GM23248 (cell line): Measurements from ENCODE around the gene ACACB. TPM values are rescaled to one million over a fixed set of nuclear protein-coding genes. Genes with fewer than 3 reads are reported as not detected.

ENCODE experiments used
- DNase-seq: peaks from one replicate; pipeline ENCODE4 v3.0.0-alpha.2; 2015
- H2AFZ ChIP-seq: fragments of 200-600 bp; sonication (generic); 2 replicates; pipeline ENCODE4 v1.6.1; 2016; ENCODE audit warnings: antibody characterized with exemption
- H3F3A ChIP-seq: fragments of 200-600 bp; sonication (generic); 2 replicates; pipeline ENCODE4 v1.6.1; 2016; ENCODE audit warnings: mild to moderate bottlenecking, antibody characterized with exemption, mixed run types; ENCODE audit not compliant: insufficient read depth
- H3K27ac ChIP-seq: fragments of 200-600 bp; sonication (generic); 2 replicates; pipeline ENCODE4 v1.5.1; 2016; ENCODE audit warnings: mild to moderate bottlenecking
- H3K27me3 ChIP-seq: fragments of 200-600 bp; sonication (generic); replicated peaks from 2 replicates; pipeline ENCODE4 v1.6.1; 2016; ENCODE audit warnings: mild to moderate bottlenecking; ENCODE audit not compliant: insufficient read depth
- H3K36me3 ChIP-seq: fragments of 200-600 bp; sonication (generic); 2 replicates; pipeline ENCODE4 v1.6.1; 2016; ENCODE audit warnings: low read depth, mild to moderate bottlenecking
- H3K4me1 ChIP-seq: fragments of 200-600 bp; sonication (generic); 2 replicates; pipeline ENCODE4 v1.6.1; 2016; ENCODE audit warnings: mild to moderate bottlenecking; ENCODE audit not compliant: insufficient read depth
- H3K4me2 ChIP-seq: fragments of 200-600 bp; sonication (generic); one replicate; pipeline ENCODE4 v1.6.1; 2016; ENCODE audit warnings: mild to moderate bottlenecking; ENCODE audit not compliant: unreplicated experiment
- H3K4me3 ChIP-seq: fragments of 200-600 bp; sonication (generic); 2 replicates; pipeline ENCODE4 v1.5.1; 2016; ENCODE audit warnings: mild to moderate bottlenecking
- H3K79me2 ChIP-seq: fragments of 200-600 bp; sonication (generic); 2 replicates; pipeline ENCODE4 v1.6.1; 2016; ENCODE audit warnings: mild to moderate bottlenecking; ENCODE audit not compliant: insufficient read depth
- H3K9ac ChIP-seq: fragments of 200-600 bp; sonication (generic); 2 replicates; pipeline ENCODE4 v1.6.1; 2016; ENCODE audit warnings: mild to moderate bottlenecking
- H3K9me2 ChIP-seq: fragments of 200-600 bp; sonication (generic); 2 replicates; pipeline ENCODE4 v1.6.1; 2016; ENCODE audit warnings: mixed run types, mild to moderate bottlenecking, moderate library complexity; ENCODE audit not compliant: insufficient read depth
- H3K9me3 ChIP-seq: fragments of 200-600 bp; sonication (generic); one replicate; pipeline ENCODE4 v1.6.1; 2017; ENCODE audit warnings: low read depth
- H4K20me1 ChIP-seq: fragments of 200-600 bp; sonication (generic); 2 replicates; pipeline ENCODE4 v1.6.0; 2016; ENCODE audit not compliant: insufficient read depth
- EZH2 ChIP-seq: fragments of 200-600 bp; sonication (generic); IDR thresholded peaks from 2 replicates; pipeline ENCODE4 v1.6.1; 2018; ENCODE audit warnings: antibody characterized with exemption, mild to moderate bottlenecking; ENCODE audit not compliant: insufficient read depth, poor library complexity, severe bottlenecking
- EZH2phosphoT487 ChIP-seq: fragments of 200-600 bp; sonication (generic); IDR thresholded peaks from 2 replicates; pipeline ENCODE4 v1.6.1; 2018; ENCODE audit warnings: antibody characterized with exemption, moderate library complexity, mild to moderate bottlenecking, low read depth; ENCODE audit not compliant: insufficient read depth
- WGBS, 2 experiments: methylation state at CpG; one replicate each; pipeline ENCODE4 v1.1.6; 2015 to 2017; ENCODE audit warnings: low lambda C conversion rate in 2 of 2, low coverage in 1 of 2; ENCODE audit errors: missing lambda C conversion rate in 2 of 2; 5-methylcytosine and 5-hydroxymethylcytosine counted together
- in situ Hi-C: fragments of 300-500 bp; cut with MboI; formaldehyde crosslinking; loops from 2 replicates; pipeline ENCODE4 v1.15.0; 2020
- polyA plus RNA-seq: library from polyadenylated mRNA; unstranded; fragments of >200 nt; fragmentation: Nextera tagmentation; extraction: Ambion mirVana; gene quantifications from 2 replicates; pipeline ENCODE4 v1.2.1, GENCODE V29; 2016
- total RNA-seq: library from RNA; depleted of rRNA; stranded (reverse); fragments of >200 nt; shearing (Covaris generic); gene quantifications from 2 replicates; pipeline ENCODE4 v1.2.3, GENCODE V29; 2014

The ACACB gene
- total and polyA plus RNA-seq, 2 experiments from 2014 or later, result 0.66 to 4.1 TPM

- Histone ChIP-seq H3K9me3 (no peaks in the 10 kb centered on the region), H3K9ac (no peak overlapping the region), H4K20me1 (no peaks in the 10 kb centered on the region), H3K4me1 (no peaks in the 10 kb centered on the region), H3K9me2 (no peaks in the 10 kb centered on the region), H3K36me3 (no peaks in the 10 kb centered on the region), H2AFZ (no peak overlapping the region), H3K27me3 (no peaks in the 10 kb centered on the region), H3K27ac (no peak overlapping the region), H3K4me3 (no peak overlapping the region), H3F3A (no peaks in the 10 kb centered on the region), H3K4me2 (no peak overlapping the region), H3K79me2 (no peaks in the 10 kb centered on the region)
- no peak for DNase-seq
- TF ChIP-seq EZH2 (no peak), EZH2phosphoT487 (no peak)
- in situ Hi-C loops, result loop anchor here (10.0 kb wide), 1 partner anchor 121 kb away; no protein-coding TSS in a partner anchor
- 66 to 68% methylated on average over 3 of the region's 3 CpGs for WGBS, 2 experiments
Observed at GRCh38 chr12:109263439-109263838, 147.1 kb downstream of the ACACB start.

DNA sequence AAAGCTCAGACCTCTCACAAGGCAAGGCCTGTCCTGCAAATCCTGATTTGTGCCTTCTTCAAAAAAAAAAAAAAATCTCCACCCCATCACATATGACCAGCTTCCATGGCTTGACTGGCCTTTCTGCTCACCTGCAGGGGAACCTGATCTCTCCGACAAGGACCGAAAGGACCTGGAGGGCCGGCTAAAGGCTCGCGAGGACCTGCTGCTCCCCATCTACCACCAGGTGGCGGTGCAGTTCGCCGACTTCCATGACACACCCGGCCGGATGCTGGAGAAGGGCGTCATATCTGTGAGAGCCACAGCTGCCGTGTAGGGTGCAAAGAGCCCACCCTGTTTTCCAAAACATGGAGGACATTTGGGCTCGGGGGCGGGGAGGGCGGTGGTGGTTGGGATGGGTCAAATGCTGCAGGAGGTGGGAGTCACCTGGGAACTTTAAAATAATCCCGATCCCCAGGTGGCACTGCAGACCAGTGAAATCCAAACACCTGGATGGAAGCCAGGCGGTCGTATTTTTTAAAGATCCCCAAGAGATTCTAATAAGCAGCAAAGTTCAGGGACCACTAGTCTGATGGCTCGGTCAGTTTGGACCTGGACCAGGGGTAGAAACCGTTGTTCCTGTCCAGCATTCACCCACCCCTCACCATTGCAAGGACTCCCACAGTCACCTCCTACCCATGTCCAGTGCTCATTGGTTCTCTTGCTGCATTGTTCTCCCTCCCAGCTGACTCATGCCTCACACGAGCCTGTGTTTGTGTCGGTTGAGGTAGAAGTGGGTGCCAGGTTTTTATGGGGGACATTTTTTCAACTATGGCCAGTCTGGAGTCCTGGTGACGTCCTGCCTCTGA lies 147.9 kb downstream of the ACACB start:
- H3K79me2 ChIP-seq, result no peaks in the 10 kb centered on the region
- H3K4me2 ChIP-seq, result no peak overlapping the region
- WGBS, 2 experiments, result 9 to 13% methylated on average over 23 of the region's 23 CpGs
- no peak overlapping the region for H3K4me3 ChIP-seq
- no peaks in the 10 kb centered on the region for H3K9me2 ChIP-seq
- in situ Hi-C loops, result loop anchor here (10.0 kb wide), 1 partner anchor 120 kb away; no protein-coding TSS in a partner anchor
- no peaks in the 10 kb centered on the region for H3K36me3 ChIP-seq
- no peaks in the 10 kb centered on the region for H3K9me3 ChIP-seq
- no peak overlapping the region for H3K27ac ChIP-seq
- DNase-seq, result peak; percentile 86
- no peaks in the 10 kb centered on the region for H3K27me3 ChIP-seq
- peak overlapping the region; percentile 28 for H2AFZ ChIP-seq
- no peaks in the 10 kb centered on the region for H3F3A ChIP-seq
- no peaks in the 10 kb centered on the region for H3K4me1 ChIP-seq
- TF ChIP-seq EZH2 (no peak), EZH2phosphoT487 (no peak)
- H3K9ac ChIP-seq, result no peak overlapping the region
- no peaks in the 10 kb centered on the region for H4K20me1 ChIP-seq

DNA sequence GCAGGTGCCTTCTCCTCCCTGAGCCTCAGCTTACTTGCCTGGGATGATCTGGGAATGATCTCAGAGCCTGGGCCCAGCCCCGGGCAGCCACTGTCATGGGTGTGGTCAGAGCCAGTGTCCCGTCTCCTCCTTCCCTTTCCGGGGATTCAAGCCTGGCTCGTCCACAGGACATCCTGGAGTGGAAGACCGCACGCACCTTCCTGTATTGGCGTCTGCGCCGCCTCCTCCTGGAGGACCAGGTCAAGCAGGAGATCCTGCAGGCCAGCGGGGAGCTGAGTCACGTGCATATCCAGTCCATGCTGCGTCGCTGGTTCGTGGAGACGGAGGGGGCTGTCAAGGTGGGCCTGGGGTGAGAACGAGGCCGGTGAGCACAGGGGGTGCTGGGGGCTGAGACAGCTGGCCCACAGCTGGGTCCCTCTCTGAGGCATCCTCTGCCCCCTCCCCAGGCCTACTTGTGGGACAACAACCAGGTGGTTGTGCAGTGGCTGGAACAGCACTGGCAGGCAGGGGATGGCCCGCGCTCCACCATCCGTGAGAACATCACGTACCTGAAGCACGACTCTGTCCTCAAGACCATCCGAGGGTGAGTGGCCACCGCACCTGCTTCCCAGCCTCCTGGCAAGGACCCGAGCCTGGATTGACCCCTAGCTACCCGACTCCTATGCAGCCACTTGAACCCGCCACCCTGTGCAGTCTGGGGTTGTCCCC lies 148.7 kb downstream of the ACACB start:
- no peak for DNase-seq

DNA sequence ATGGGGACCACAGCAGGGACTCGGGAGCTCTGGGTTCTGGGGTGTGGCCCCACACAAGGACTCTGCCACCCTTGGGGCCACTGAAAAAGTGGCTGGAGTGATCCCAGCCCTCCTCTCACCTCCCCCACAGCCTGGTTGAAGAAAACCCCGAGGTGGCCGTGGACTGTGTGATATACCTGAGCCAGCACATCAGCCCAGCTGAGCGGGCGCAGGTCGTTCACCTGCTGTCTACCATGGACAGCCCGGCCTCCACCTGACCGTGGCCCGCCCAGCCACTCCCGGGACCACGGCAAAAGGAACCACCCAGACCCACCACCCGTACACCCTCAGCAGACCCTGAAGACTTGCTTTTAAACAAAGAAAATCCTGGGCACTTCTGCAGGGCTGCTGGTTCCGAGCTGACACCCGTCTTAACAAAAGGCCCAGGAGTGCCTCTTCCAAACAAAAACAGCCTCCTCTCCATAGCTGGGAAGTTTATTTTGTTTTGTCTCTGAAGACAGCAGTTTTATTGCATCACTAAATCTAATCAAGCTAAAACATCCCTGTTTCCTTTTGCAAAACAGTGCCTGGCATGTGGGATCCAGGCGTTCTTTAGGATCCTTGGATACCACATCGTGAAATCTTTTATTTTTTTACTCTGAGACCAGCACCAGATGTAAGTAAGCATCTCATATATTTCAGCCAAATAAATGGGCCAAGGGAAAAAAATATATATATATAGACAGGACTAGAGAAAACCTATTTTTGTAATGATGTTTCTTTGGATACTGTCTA lies 149.9 kb downstream of the ACACB start:
- Histone ChIP-seq H3F3A (no peaks in the 10 kb centered on the region), H3K27ac (no peak overlapping the region), H3K27me3 (no peaks in the 10 kb centered on the region), H3K9me2 (no peaks in the 10 kb centered on the region), H3K4me2 (no peak overlapping the region), H4K20me1 (no peaks in the 10 kb centered on the region), H3K79me2 (no peaks in the 10 kb centered on the region), H3K9me3 (no peaks in the 10 kb centered on the region), H2AFZ (no peak overlapping the region), H3K4me3 (no peak overlapping the region), H3K4me1 (no peaks in the 10 kb centered on the region), H3K36me3 (no peaks in the 10 kb centered on the region), H3K9ac (no peak overlapping the region)
- no peak for TF ChIP-seq EZH2
- TF ChIP-seq EZH2phosphoT487, result no peak
- in situ Hi-C loops, result loop anchor here (10.0 kb wide), 1 partner anchor 119 kb away; no protein-coding TSS in a partner anchor
- 53 to 57% methylated on average over 15 to 16 of the region's 16 CpGs for WGBS, 2 experiments
- DNase-seq, result no peak

More for the DNA sequence above, 148.7 kb downstream of the ACACB start:
- H3F3A ChIP-seq, result no peaks in the 10 kb centered on the region
- H3K27ac ChIP-seq, result no peak overlapping the region
- H3K4me2 ChIP-seq, result no peak overlapping the region
- no peak overlapping the region for H3K4me3 ChIP-seq
- no peaks in the 10 kb centered on the region for H3K79me2 ChIP-seq
- no peaks in the 10 kb centered on the region for H3K4me1 ChIP-seq
- H2AFZ ChIP-seq, result 0 out of 2 replicates have a peak overlapping the region, but pooled peaks have one; percentile 28
- no peaks in the 10 kb centered on the region for H3K36me3 ChIP-seq
- H3K27me3 ChIP-seq, result no peaks in the 10 kb centered on the region
- H3K9me3 ChIP-seq, result no peaks in the 10 kb centered on the region
- no peaks in the 10 kb centered on the region for H3K9me2 ChIP-seq
- no peak overlapping the region for H3K9ac ChIP-seq
- TF ChIP-seq EZH2, result no peak
- TF ChIP-seq EZH2phosphoT487, result no peak
- H4K20me1 ChIP-seq, result no peaks in the 10 kb centered on the region
- WGBS, 2 experiments, result 66 to 73% methylated on average over 26 to 27 of the region's 27 CpGs
- in situ Hi-C loops, result loop anchor here (10.0 kb wide), 1 partner anchor 120 kb away; no protein-coding TSS in a partner anchor
